NCI-H524 treated with DMSO at 0.1 percent for 48 hours (cell line): ENCODE data around the gene COA4.

Experiments
- DNase-seq: peaks from one replicate; lab custom pipeline; 2025; lab: John Stamatoyannopoulos, UW

The COA4 gene

DNA sequence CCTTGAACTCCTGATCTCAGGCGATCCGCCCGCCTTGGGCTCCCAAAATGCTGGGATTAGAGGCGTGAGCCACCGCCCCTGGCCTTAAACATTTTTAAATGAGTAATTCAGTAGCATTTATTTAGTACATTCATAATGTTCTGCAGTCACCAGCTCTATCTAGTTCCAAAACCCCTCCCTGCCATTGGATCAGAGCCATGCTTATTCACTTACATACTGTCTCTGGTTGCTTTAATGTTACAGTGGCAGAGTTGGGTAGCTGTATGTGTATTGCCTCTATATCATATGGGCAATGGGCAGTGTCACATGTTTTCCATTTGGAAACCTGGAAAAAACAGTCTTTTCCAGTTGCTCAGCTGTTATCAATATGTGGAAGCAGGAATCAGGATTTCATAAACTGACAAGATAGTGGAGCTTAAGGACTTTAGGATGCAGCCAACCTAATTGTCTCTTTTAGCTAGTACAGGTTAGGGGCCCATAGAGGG is 10.5 kb downstream of the COA4 start:
- DNase-seq = no peak

DNA sequence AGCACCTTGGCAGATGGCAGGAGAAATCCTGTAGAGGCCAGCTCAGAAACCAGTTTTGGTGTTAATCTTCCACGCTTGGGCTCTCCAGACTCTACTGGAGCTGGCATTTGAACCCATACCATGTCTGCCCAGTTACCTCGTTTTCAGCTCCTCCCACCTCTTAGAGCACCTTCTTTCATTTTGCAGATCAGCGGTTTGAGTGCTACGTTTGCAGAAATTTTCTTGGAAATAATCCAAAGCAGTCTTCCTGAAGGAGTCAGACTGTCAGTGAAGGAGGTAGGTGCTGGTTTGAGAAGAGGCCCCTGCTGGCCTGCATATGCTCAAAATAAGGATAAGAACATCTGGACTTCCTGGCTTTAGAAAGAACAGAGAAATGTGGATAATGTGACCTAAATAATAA is 13.7 kb downstream of the COA4 start:
- no peak for DNase-seq

- DNase-seq = no peak
Observed at GRCh38 chr11:73860202-73860601, 16.4 kb downstream of the COA4 start.

- no peak for DNase-seq
Observed at GRCh38 chr11:73859671-73860070, 17.0 kb downstream of the COA4 start.

DNA sequence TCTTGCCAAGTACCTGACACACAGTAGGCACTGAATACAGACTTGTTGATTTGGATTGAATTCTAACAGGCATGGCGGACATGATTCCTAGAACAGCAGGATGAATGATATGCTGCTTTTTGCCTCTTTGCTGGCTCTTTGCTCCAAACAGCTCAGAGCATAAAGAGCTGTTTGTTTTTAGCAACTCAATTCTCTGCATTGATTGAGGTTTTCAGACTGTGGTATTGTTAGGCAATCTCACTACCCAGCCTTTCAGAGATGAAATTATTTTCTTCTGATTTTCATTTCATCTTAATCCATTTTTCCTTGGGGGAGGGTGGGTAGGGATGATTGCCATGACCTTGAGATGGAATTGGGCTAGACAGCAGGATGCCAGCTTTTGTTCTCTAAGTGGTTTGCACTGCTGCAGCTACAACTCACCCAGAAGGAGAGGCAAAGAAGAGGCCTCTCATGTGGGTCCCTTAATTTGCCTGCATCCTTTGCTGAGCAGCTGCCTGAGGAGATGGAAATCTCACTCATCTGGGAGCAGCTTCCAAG is 20.5 kb downstream of the COA4 start:
- DNase-seq = no peak

GRCh38 chr11:73854680-73855079 is 22.0 kb downstream of the COA4 start:
- no peak for DNase-seq

- DNase-seq = no peak
Observed at GRCh38 chr11:73852049-73852448, 24.6 kb downstream of the COA4 start.

DNA sequence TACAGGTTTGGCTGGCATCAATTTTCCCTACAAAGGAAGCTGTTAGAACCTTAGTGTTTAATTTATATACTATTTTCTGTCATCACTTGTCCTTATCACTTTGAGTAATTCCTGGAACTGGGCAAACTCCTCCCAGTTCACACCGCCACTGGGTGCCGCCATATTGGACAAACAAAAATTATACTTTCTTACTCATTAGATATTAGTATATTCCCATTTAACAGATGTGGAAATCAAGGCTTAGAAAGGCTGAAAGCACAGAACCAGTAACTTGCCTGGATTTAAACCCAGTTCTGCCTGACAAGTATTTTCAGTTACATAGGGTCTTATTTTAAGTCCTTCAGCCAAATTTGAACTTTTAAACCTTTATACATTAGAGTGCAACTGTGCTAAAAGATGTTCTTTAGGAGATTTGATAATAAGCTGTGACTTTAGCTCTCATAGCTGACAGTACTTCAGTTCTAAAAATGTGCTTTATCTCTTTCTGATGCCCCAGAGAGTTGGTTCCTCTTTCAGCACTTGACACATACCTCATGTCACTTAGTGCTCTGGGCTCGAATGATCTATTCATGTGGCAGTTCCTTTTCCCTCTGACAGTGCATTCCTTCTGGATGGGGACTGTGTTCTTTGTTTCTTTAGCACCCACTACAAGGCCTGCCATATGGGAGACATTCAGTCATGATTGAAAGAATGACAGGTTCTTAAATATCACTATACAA is 25.4 kb downstream of the COA4 start:
- DNase-seq = no peak

- DNase-seq = no peak
Observed at GRCh38 chr11:73839123-73839457, 37.6 kb downstream of the COA4 start.

DNA sequence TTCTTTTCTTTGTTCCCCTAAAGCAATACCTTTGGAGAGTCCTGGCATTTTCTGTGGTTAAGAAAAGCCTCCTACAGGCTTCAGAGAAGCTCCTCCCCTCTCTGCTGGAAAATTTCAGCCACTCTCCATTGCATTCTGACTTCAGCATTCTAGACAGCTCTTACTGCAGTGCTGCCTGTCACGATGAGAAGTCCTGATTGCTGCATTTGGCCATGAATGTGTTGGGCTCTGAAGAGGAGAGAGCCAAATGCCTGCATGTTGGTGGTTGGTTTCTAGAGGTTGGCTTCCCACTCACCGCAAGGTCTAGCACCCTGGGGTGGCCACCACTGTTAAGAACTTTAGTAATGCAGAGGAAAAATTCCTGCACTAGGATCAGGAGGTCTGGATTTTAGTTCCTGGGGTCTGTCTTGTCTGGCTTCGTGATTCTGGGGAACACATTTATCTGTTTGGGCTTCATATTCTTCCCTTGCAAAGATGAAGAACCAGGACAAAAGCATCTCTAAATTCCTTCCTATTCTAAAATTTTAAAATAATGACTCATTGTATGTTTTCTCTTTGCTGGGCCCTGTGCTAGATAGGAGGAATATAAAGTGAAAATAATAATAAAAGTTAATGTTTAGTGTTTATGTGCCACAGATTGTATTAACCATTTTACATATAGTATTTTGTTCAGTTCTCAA is 38.1 kb downstream of the COA4 start:
- DNase-seq = no peak

DNA sequence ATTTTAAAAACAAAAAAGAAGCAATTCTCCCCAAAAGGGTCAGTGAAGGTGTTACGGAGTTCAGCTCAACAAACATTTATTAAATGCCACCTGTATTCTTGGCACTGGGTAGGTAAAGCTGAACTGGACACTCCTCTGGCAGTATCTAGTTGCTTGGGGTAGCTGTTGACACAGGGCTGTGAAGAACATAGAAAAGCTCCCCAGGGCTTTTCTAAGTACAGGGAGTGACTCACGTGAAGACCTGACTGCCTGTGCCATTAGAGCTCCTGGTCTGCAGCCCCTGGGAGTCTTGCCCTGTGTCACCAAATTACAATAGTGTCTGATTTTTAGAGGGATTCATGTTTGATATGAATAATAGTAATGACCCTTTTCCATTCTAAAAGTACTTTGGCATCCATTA is 43.6 kb downstream of the COA4 start:
- no peak for DNase-seq

DNA sequence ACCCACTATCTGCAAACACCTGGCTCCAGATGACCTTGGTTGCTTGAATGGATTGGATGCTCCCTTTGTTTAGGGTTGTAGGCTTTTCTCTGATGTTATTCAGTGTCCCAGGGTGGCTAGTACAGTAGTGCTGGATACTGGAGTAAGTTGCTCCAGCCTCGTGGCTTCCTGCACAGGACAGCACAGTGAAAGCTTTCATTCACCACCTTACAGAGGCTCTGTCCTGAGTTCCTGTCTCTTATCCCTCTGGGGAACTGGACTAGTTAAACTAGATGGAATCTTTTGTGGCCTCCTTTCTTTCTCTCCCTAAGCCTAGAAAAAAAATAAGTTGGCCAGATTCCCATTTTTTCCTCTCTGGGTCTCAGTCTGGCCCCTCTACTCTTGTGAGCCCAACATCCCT is 46.4 kb downstream of the COA4 start:
- DNase-seq = no peak
